H1 (cell line): ENCODE measurements around the gene SLC1A2. TPM values are rescaled to one million over a fixed set of nuclear protein-coding genes. Genes with fewer than 3 reads are reported as not detected.

Experiments used
- CTCF ChIA-PET: fragments of 300-600 bp; sonication (Branson Sonifier 250); formaldehyde crosslinking; loops from one replicate; lab custom pipeline; 2021; ENCODE audit not compliant: partially characterized antibody; lab: Charles Lee
- POLR2A ChIA-PET: fragments of 300-600 bp; sonication (Branson Sonifier 250); formaldehyde crosslinking; loops from one replicate; lab custom pipeline; 2021; ENCODE audit warnings: inconsistent platforms; ENCODE audit not compliant: partially characterized antibody; lab: Charles Lee
- DNase-seq, 2 experiments: peaks; one replicate each; pipeline versions ENCODE4 v3.0.0 to v3.0.0-alpha.2; 2010 to 2022; ENCODE audit warnings: low spot score in 2 of 2, low read depth in 1 of 2, mixed read lengths in 1 of 2
- FAIRE-seq: peaks from 2 replicates; lab custom pipeline; 2011; peaks lifted over from hg19 to GRCh38; lab: Jason Lieb, UNC
- H2AFZ ChIP-seq: 2 replicates; pipeline ENCODE4 v1.8.1; 2012; ENCODE audit warnings: low read length, inconsistent platforms
- H2AK5ac ChIP-seq: 2 replicates; pipeline ENCODE4 v1.6.1; 2013; ENCODE audit warnings: low read depth, low read length
- H2BK120ac ChIP-seq: replicated peaks from 2 replicates; pipeline ENCODE3; 2013; ENCODE audit warnings: low read depth, low read length, inconsistent platforms
- H2BK12ac ChIP-seq: 2 replicates; pipeline ENCODE4 v1.6.1; 2013; ENCODE audit warnings: low read depth, low read length
- H2BK15ac ChIP-seq: 2 replicates; pipeline ENCODE4 v1.6.1; 2013; ENCODE audit warnings: low read length
- H2BK20ac ChIP-seq: 2 replicates; pipeline ENCODE4 v1.6.1; 2013; ENCODE audit warnings: low read length
- H2BK5ac ChIP-seq: 2 replicates; pipeline ENCODE4 v1.6.1; 2013; ENCODE audit warnings: low read depth, low read length
- H3K14ac ChIP-seq: 2 replicates; pipeline ENCODE4 v1.6.1; 2013; ENCODE audit warnings: inconsistent platforms; ENCODE audit not compliant: insufficient read length
- H3K18ac ChIP-seq: 2 replicates; pipeline ENCODE4 v1.6.1; 2013; ENCODE audit warnings: low read length; ENCODE audit errors: extremely low read depth
- H3K23ac ChIP-seq: 2 replicates; pipeline ENCODE4 v1.6.1; 2013; ENCODE audit warnings: inconsistent platforms; ENCODE audit not compliant: insufficient read length
- H3K23me2 ChIP-seq: 2 replicates; pipeline ENCODE4 v1.6.1; 2013; ENCODE audit warnings: low read depth, low read length
- H3K27ac ChIP-seq: 2 replicates; pipeline ENCODE4 v1.6.1; 2011; ENCODE audit warnings: low read depth, low read length, inconsistent platforms
- H3K27me3 ChIP-seq, 4 experiments: replicated peaks in 1 of 4; 1 replicate in 1 of 4; 2 replicates in 3 of 4; pipeline versions ENCODE4 v1.6.1 to v1.8.1; 2011 to 2013; ENCODE audit warnings: low read length in 3 of 4, mild to moderate bottlenecking in 3 of 4, inconsistent platforms in 2 of 4, mixed read lengths in 2 of 4, moderate library complexity in 1 of 4; ENCODE audit not compliant: control insufficient read depth in 3 of 4, insufficient read depth in 3 of 4; ENCODE audit errors: extremely low read depth in 1 of 4
- H3K36me3 ChIP-seq, 4 experiments: 2 replicates each; pipeline versions ENCODE4 v1.6.1 to v1.8.1; 2011 to 2013; ENCODE audit warnings: mild to moderate bottlenecking in 4 of 4, low read length in 3 of 4, moderate library complexity in 2 of 4, control low read depth in 1 of 4, inconsistent platforms in 1 of 4; ENCODE audit not compliant: insufficient read depth in 4 of 4, control insufficient read depth in 2 of 4
- H3K4ac ChIP-seq: replicated peaks from 2 replicates; pipeline ENCODE3; 2013; ENCODE audit warnings: low read length, low read depth, mixed read lengths, inconsistent platforms; ENCODE audit not compliant: insufficient read length
- H3K4me1 ChIP-seq, 4 experiments: replicated peaks in 1 of 4; 1 replicate in 1 of 4; 2 replicates in 3 of 4; pipeline versions ENCODE4 v1.6.1 to v1.8.1; 2011 to 2013; ENCODE audit warnings: low read length in 3 of 4, inconsistent platforms in 2 of 4, mixed read lengths in 1 of 4; ENCODE audit not compliant: insufficient read depth in 4 of 4, control insufficient read depth in 3 of 4
- H3K4me2 ChIP-seq, 2 experiments: 2 replicates each; pipeline versions ENCODE4 v1.6.1 to v1.8.1; 2011 to 2013; ENCODE audit warnings: low read depth in 2 of 2, low read length in 2 of 2, control low read depth in 1 of 2, inconsistent platforms in 1 of 2, mild to moderate bottlenecking in 1 of 2; ENCODE audit not compliant: insufficient read depth in 1 of 2
- H3K4me3 ChIP-seq, 4 experiments: fragments of 200-600, 300-600 bp in 1 of 4; sonication (generic), shearing (Covaris generic), sonication (Bioruptor Twin) in 1 of 4; 2 replicates each; pipeline versions ENCODE4 v1.5.1 to v1.8.1; 2011 to 2016; ENCODE audit warnings: low read length in 4 of 4, low read depth in 3 of 4, control low read depth in 2 of 4, inconsistent platforms in 2 of 4, mild to moderate bottlenecking in 2 of 4, mixed read lengths in 1 of 4, moderate library complexity in 1 of 4; ENCODE audit not compliant: insufficient read depth in 2 of 4; ENCODE audit errors: extremely low read depth in 1 of 4
- H3K56ac ChIP-seq: replicated peaks from 2 replicates; pipeline ENCODE3; 2013; ENCODE audit warnings: low read depth, mild to moderate bottlenecking, mixed read lengths, low read length, inconsistent platforms; ENCODE audit not compliant: insufficient read length
- H3K79me1 ChIP-seq: 2 replicates; pipeline ENCODE4 v1.6.1; 2013; ENCODE audit warnings: low read depth, low read length, control low read depth
- H3K79me2 ChIP-seq, 2 experiments: 2 replicates each; pipeline versions ENCODE4 v1.6.1 to v1.8.1; 2012 to 2013; ENCODE audit warnings: low read length in 2 of 2, mild to moderate bottlenecking in 2 of 2, inconsistent platforms in 1 of 2; ENCODE audit not compliant: insufficient read depth in 2 of 2, control insufficient read depth in 1 of 2
- H3K9ac ChIP-seq, 4 experiments: replicated peaks in 1 of 4; 1 replicate in 1 of 4; 2 replicates in 3 of 4; pipeline versions ENCODE4 v1.6.1 to v1.8.1; 2011 to 2013; ENCODE audit warnings: low read depth in 3 of 4, low read length in 3 of 4, control low read depth in 2 of 4, mild to moderate bottlenecking in 2 of 4, moderate library complexity in 2 of 4, inconsistent platforms in 1 of 4; ENCODE audit errors: extremely low read depth in 1 of 4
- H3K9me3 ChIP-seq, 2 experiments: 2 replicates each; pipeline versions ENCODE4 v1.6.1 to v1.8.1; 2012 to 2013; ENCODE audit warnings: mild to moderate bottlenecking in 2 of 2, moderate library complexity in 2 of 2, control low read depth in 1 of 2, inconsistent platforms in 1 of 2, low read depth in 1 of 2, low read length in 1 of 2, mixed read lengths in 1 of 2; ENCODE audit not compliant: insufficient read depth in 2 of 2
- H4K20me1 ChIP-seq, 2 experiments: replicated peaks in 1 of 2; 2 replicates each; pipeline versions ENCODE3 to v1.8.1; 2011 to 2013; ENCODE audit warnings: inconsistent platforms in 2 of 2, low read length in 2 of 2, mild to moderate bottlenecking in 1 of 2; ENCODE audit not compliant: insufficient read depth in 2 of 2, control insufficient read depth in 1 of 2
- H4K5ac ChIP-seq: 2 replicates; pipeline ENCODE4 v1.6.1; 2013; ENCODE audit warnings: low read length, low read depth, mixed read lengths, inconsistent platforms; ENCODE audit not compliant: insufficient read length
- H4K8ac ChIP-seq: 2 replicates; pipeline ENCODE4 v1.8.0; 2013; ENCODE audit warnings: mild to moderate bottlenecking, moderate library complexity, low read length, inconsistent platforms; ENCODE audit not compliant: insufficient read depth; ENCODE audit errors: extremely low read depth
- H4K91ac ChIP-seq: replicated peaks from 2 replicates; pipeline ENCODE3; 2013; ENCODE audit warnings: low read length, mixed read lengths, inconsistent platforms; ENCODE audit not compliant: insufficient read length
- BACH1 ChIP-seq: IDR thresholded peaks from 2 replicates; pipeline ENCODE4 v1.6.1; 2012; ENCODE audit warnings: low read length, improper control_type of control experiment
- GTF2F1 ChIP-seq: IDR thresholded peaks from 2 replicates; pipeline ENCODE4 v1.6.1; 2012; ENCODE audit warnings: low read depth, low read length, improper control_type of control experiment, borderline replicate concordance
- POU5F1 ChIP-seq: IDR thresholded peaks from 2 replicates; pipeline ENCODE4 v1.6.1; 2011; ENCODE audit warnings: low read depth, mild to moderate bottlenecking, low read length, moderate library complexity
- WGBS, 2 experiments: shearing (Covaris generic) in 1 of 2; methylation state at CpG; one replicate each; pipeline versions ENCODE4 v1.1.6 to v1.1.7; 2013 to 2015; ENCODE audit warnings: low lambda C conversion rate in 2 of 2, mixed read lengths in 2 of 2, inconsistent platforms in 1 of 2, low coverage in 1 of 2, missing lambda C conversion rate in 1 of 2; ENCODE audit not compliant: insufficient replicate concordance in 2 of 2, insufficient coverage in 1 of 2, insufficient read length in 1 of 2; ENCODE audit errors: extremely low coverage in 1 of 2, missing lambda C conversion rate in 1 of 2; 5-methylcytosine and 5-hydroxymethylcytosine counted together
- polyA plus RNA-seq, 7 experiments: library from polyadenylated mRNA; depleted of rRNA in 3 of 7; stranded (reverse) in 5 of 7; unstranded in 2 of 7; fragments of >200 nt in 5 of 7; fragments of 200-250 nt in 2 of 7; gene quantifications; 1 replicate in 5 of 7; 2 replicates in 1 of 7; 4 replicates in 1 of 7; pipeline versions ENCODE4 v1.2.1 to v1.2.3, GENCODE V29; 2011 to 2013; ENCODE audit warnings: missing spikeins in 2 of 7, mixed read lengths in 2 of 7
- total RNA-seq: library from RNA; stranded (reverse); fragmentation: NEBNext Ultra II Directional; extraction: Animal tissue kit (Norgen Biotek cat#: 25700); gene quantifications from 2 replicates; pipeline ENCODE4 v1.2.1, GENCODE V29; 2021
- TF ChIP-seq, protein P1 (sequence below), 3 experiments: IDR thresholded peaks; 1 replicate in 2 of 3; 2 replicates in 1 of 3; pipeline versions ENCODE4 v1.5.1 to v1.6.1; 2011; ENCODE audit warnings: low read length in 3 of 3, mild to moderate bottlenecking in 3 of 3, inconsistent platforms in 2 of 3, low read depth in 1 of 3, moderate library complexity in 1 of 3; ENCODE audit not compliant: insufficient read depth in 1 of 3; ENCODE audit errors: control extremely low read depth in 1 of 3

SLC1A2 gene
- total and polyA plus RNA-seq, 2 of the 8 experiments (the other 6 are each of a cell fraction or from before 2014, with no cell fraction given), result 0.57 to 1.2 TPM

DNA sequence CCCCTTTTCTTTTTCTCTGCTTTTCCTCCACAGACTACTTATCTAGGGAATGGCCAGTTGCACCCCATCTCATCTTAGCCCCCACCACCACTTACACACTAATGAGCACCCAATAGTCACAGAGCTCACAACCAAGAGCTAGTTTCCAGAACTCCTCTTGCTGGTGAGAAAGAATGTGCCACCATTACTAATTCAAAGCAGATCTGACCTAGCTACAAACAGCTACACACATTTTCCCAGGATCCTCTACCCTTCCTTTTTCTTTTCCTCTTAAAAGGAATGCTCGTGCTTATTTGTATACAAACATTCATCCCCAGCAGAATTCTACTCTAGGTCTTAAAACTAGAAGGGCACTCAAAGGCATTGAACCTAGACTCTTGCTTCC, 143.6 kb downstream of the SLC1A2 start:
- no peak for FAIRE-seq
- no peak overlapping the region for H2BK15ac ChIP-seq
- peaks cover 2% of the 10 kb centered on the region; the same call in 1 of the 2 replicates for H3K23me2 ChIP-seq
- TF ChIP-seq POU5F1 (no peak), BACH1 (no peak), GTF2F1 (no peak)
- TF ChIP-seq, protein P1, sequence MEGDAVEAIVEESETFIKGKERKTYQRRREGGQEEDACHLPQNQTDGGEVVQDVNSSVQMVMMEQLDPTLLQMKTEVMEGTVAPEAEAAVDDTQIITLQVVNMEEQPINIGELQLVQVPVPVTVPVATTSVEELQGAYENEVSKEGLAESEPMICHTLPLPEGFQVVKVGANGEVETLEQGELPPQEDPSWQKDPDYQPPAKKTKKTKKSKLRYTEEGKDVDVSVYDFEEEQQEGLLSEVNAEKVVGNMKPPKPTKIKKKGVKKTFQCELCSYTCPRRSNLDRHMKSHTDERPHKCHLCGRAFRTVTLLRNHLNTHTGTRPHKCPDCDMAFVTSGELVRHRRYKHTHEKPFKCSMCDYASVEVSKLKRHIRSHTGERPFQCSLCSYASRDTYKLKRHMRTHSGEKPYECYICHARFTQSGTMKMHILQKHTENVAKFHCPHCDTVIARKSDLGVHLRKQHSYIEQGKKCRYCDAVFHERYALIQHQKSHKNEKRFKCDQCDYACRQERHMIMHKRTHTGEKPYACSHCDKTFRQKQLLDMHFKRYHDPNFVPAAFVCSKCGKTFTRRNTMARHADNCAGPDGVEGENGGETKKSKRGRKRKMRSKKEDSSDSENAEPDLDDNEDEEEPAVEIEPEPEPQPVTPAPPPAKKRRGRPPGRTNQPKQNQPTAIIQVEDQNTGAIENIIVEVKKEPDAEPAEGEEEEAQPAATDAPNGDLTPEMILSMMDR (IDR thresholded peaks at IDR 0.05; ENCODE audit: control extremely low read depth in 1 of 3, insufficient read depth in 1 of 3, low read depth in 1 of 3, low read length in 3 of 3), result no peak
- H3K79me2 ChIP-seq, result no peaks in the 10 kb centered on the region
- CTCF ChIA-PET, result interaction anchor here (0.7 kb wide), 1 partner anchor 135 kb away, joined by 3 read pairs; no protein-coding TSS in a partner anchor
- H3K4me2 ChIP-seq, result no peak overlapping the region
- H2BK20ac ChIP-seq, result no peak overlapping the region
- no peaks in the 10 kb centered on the region for H4K20me1 ChIP-seq
- H4K8ac ChIP-seq, result no peak overlapping the region
- H3K56ac ChIP-seq, result no peak overlapping the region
- no peaks in the 10 kb centered on the region for H3K9me3 ChIP-seq
- no peak overlapping the region for H2AK5ac ChIP-seq
- no peak overlapping the region for H3K4ac ChIP-seq
- no peaks in the 10 kb centered on the region for H3K27me3 ChIP-seq
- H3K79me1 ChIP-seq, result no peaks in the 10 kb centered on the region
- no peak overlapping the region for H2BK5ac ChIP-seq
- no peak for DNase-seq
- H3K14ac ChIP-seq, result no peak overlapping the region
- no peak overlapping the region for H3K18ac ChIP-seq
- H3K9ac ChIP-seq, result no peak overlapping the region
- H2BK12ac ChIP-seq, result no peak overlapping the region
- POLR2A ChIA-PET, result no interaction called here
- no peak overlapping the region for H4K5ac ChIP-seq
- H4K91ac ChIP-seq, result no peak overlapping the region
- WGBS, 2 experiments, result 92% methylated on average over 1 of the region's 1 CpG; no CpG with 5 or more reads in 1 of the 2 experiments
- H3K4me1 ChIP-seq, result no peaks in the 10 kb centered on the region
- H3K27ac ChIP-seq, result no peak overlapping the region
- H3K36me3 ChIP-seq, result no peaks in the 10 kb centered on the region
- H2BK120ac ChIP-seq, result no peak overlapping the region
- no peak overlapping the region for H3K4me3 ChIP-seq
- H2AFZ ChIP-seq, result no peak overlapping the region
- H3K23ac ChIP-seq, result no peak overlapping the region
